ENCODE data around the gene GRIA4.

DNA sequence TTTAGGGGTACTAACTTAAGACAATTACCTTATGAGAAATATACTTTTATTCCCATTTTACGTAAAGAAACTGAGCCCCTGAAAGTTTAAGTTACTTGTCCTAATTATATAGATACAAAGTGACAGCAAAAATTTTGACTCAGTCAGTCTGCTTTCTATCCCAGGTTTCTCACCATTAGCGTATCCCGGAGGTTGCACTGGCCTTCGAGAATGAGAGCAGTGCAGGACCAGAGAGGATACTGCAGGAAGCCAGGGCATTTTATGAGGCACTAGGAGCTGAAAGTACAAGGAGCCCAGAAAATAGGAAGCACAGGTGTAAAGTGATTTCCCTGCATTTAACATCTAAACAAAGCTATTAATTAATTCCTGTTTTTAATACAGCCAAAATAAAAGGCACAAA, 55.4 kb downstream of the GRIA4 start:
- TF ChIP-seq, protein P1, sequence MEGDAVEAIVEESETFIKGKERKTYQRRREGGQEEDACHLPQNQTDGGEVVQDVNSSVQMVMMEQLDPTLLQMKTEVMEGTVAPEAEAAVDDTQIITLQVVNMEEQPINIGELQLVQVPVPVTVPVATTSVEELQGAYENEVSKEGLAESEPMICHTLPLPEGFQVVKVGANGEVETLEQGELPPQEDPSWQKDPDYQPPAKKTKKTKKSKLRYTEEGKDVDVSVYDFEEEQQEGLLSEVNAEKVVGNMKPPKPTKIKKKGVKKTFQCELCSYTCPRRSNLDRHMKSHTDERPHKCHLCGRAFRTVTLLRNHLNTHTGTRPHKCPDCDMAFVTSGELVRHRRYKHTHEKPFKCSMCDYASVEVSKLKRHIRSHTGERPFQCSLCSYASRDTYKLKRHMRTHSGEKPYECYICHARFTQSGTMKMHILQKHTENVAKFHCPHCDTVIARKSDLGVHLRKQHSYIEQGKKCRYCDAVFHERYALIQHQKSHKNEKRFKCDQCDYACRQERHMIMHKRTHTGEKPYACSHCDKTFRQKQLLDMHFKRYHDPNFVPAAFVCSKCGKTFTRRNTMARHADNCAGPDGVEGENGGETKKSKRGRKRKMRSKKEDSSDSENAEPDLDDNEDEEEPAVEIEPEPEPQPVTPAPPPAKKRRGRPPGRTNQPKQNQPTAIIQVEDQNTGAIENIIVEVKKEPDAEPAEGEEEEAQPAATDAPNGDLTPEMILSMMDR (conservative IDR thresholded peaks at IDR 0.05), result no peak
- no peak for TF ChIP-seq EZH2 (IDR thresholded peaks at IDR 0.05; ENCODE audit: low read depth)
